GM21723 (cell line): ENCODE data around the gene AFF1.

Experiments used
- ATAC-seq: cut with Tn5 transposase; IDR thresholded peaks from one replicate; pipeline ENCODE4 v1.9.1; 2021; ENCODE audit warnings: mild to moderate bottlenecking, moderate library complexity; ENCODE audit not compliant: unreplicated experiment

AFF1 gene

DNA sequence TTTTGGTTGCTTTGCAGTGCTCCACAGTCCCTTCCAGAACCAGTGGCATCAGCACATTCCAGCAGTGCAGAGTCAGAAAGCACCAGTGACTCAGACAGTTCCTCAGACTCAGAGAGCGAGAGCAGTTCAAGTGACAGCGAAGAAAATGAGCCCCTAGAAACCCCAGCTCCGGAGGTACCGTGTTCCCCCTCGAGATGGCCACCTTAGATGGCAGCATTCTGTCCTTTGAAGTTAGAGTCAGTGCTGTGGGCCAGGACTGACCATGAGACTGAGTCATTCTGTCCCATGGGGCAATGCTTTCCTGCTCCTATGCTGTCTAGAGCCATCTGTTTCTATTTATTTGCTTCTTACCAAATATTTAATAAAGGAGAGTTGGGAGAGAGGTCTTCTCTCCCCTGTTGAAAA is 173.3 kb downstream of the AFF1 start:
- ATAC-seq, result no peak

DNA sequence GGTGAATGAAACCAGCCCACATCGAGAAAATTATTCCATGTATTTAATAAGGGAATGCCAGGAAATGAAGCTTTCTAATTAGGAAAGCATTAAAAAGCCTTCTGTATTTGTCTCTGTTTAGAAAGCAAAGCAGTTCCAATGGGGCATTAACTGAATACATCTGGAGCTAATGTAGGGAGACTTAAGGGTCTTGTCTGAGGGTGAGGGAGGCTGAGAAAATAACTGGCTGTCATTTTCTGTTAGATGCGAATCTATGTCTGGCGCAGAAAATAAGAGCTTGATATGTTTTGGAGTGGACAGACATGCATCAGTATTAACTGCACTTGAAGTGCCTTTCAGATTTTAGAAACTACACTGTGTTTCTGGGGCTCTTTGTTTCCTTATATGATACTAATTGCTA is 174.3 kb downstream of the AFF1 start:
- ATAC-seq, result no peak

DNA sequence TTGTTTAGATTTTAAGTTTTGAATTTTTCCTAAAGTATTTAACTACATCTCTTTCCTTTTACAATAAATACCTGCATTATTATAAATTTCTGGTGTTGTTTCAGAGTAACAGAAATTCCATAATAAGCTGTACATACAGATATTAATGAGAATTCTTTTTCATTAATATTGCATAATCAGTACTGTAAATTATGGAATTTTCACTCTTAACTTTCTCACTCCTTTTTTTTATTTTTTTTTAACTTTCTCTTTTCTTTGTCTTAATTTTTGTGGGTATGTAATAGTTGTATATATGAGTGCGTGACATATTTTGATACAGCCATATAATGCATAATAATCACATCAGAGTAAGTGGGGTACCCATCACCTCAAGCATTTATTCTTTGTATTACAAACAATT is 175.1 kb downstream of the AFF1 start:
- no peak for ATAC-seq

DNA sequence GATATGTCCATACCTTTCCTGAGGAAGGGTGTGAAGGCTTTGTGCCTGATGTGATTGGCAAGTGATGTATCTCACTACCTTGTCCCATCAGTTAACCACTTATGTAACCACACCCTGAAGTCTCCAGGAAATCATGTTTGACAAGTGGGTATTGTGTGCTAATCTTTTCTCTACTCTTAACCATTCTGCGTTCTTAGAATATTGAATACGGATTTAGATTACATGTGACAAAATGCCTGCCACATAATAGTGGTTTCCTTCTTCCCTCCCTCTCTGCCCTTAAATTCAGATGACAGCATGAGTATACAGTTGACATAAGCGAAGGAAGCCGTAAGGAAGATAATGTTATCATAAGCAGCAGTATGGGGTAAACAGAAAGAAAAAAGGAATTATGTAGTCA is 177.3 kb downstream of the AFF1 start:
- no peak for ATAC-seq

DNA sequence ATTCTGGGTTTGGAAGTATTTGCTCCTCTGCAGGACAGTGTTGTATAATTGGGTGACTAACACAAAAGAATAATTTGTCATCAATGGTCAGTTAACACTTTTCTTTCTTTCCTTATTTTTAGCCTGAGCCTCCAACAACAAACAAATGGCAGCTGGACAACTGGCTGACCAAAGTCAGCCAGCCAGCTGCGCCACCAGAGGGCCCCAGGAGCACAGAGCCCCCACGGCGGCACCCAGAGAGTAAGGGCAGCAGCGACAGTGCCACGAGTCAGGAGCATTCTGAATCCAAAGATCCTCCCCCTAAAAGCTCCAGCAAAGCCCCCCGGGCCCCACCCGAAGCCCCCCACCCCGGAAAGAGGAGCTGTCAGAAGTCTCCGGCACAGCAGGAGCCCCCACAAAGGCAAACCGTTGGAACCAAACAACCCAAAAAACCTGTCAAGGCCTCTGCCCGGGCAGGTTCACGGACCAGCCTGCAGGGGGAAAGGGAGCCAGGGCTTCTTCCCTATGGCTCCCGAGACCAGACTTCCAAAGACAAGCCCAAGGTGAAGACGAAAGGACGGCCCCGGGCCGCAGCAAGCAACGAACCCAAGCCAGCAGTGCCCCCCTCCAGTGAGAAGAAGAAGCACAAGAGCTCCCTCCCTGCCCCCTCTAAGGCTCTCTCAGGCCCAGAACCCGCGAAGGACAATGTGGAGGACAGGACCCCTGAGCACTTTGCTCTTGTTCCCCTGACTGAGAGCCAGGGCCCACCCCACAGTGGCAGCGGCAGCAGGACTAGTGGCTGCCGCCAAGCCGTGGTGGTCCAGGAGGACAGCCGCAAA is 179.6 kb downstream of the AFF1 start:
- ATAC-seq, result no peak

DNA sequence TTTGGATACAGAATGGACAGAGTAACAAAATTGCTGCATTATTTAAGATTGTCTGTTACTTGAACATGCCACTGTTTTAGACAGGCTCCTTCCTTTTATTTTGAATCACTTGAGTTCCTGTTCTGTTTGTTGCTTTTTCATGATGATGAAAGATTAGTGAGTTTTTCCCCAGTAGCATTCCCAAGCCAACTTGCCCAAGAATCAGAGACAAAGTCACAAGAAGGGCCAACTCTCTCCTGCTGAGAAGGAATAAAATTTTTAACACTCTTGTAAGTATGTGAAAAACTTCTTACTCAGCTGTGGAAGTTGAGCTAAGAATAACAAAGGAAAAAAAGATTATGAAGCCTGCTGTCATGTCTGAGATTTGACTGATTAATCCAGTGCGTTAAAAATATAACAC is 181.4 kb downstream of the AFF1 start:
- ATAC-seq, result no peak

DNA sequence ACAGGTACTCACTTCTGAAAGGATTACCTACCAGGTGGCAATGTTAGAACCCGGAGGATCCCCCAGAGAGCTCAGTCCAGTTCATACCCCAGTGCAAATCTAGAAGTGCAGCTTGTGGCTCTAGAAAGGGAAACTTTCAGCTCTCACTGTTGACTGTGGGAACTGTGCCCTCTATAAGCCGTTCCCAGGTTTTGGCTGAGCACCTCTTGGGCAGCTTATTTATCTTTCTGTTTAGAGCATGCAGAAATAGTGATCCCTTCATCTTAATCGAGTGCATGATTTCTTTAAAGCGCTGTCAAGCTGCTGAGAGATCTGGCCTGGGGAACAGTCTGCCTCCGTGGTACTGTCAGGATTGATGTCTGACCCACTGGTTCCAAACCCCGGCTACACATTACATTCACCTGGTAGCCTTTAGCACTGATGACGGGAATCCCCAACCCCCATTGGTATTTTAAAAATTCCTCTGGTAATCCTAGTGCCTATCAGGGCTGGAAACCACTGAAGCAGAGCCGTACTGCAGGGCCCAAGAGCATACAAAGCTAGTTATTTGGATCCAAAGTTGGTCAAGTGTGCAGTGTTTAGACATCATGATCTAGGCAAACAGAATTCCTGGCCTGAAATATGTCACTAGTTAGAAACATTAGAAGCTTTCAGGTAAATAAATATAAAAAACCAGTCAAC is 182.4 kb downstream of the AFF1 start:
- no peak for ATAC-seq

DNA sequence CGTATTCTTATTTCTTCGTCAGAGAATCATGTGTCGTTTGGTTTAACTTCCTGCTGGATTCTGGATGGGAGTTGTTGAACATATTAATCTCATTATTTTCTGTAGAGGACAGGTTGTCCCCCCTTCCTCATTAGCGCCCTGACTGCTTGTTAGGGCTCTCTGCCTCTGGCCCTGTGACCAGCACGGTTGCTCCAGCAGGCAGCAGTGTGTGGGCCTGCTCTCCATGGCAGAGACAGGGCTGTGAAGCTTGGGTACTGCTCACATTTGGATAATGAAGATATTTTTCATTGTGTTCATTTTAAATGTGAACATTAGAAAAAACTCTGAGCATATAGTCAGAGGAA is 182.9 kb downstream of the AFF1 start:
- no peak for ATAC-seq

DNA sequence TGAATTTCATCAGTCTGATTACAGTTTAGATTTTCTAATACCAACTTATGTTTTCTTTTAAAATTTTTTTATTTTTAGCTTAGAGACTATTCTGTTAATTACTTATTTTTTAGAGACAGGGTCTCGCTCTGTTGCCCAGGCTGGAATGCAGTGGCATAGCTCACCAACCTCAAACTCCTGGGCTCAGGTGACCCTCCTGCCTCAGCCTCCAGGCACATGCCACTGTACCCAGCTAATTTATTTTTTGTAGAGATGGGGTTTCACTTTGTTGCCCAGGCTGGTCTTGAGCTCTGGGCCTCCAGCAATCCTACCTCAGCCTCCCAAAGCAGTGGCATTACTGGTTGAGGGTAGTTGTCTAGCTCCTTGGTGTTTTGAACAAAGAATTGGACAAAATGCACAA is 183.6 kb downstream of the AFF1 start:
- ATAC-seq, result no peak

DNA sequence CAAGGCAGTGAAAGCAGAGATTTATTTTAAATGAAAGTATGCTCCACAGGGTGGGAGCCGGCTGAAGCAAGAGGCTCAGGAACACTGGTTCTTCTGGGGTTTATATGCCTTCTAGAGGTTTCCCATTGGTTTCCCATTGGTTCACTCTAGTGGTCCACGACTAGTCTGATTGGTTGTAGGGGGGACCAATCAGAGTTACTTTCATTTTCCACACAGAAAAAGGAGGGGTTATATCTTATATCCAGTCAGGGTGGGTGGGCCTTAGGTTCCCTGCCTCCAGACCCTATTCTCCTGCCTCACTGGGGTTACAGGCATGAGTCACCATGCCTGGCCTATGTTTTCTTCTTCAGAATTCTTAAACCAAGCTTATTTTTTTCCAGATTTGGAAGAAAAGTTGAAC is 184.0 kb downstream of the AFF1 start:
- ATAC-seq, result no peak

DNA sequence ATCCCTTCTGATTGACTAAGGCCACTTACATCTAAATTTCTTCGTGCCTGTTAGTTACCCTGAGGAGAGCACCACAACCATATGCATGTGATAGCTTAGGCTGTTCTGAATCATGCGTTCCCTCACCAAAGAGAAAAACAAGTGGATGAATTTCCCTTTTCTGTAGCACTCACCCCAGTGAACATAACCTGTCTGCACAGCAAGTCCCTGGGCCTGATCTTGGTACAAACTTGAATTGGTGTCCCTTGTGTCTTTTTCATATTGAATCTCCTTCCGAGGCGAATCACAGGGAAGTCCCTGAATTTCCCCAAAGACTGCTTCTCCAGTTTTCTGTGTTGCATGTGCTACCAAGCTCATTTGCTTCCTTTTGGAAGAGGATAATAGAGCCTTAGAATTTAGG is 185.2 kb downstream of the AFF1 start:
- no peak for ATAC-seq

DNA sequence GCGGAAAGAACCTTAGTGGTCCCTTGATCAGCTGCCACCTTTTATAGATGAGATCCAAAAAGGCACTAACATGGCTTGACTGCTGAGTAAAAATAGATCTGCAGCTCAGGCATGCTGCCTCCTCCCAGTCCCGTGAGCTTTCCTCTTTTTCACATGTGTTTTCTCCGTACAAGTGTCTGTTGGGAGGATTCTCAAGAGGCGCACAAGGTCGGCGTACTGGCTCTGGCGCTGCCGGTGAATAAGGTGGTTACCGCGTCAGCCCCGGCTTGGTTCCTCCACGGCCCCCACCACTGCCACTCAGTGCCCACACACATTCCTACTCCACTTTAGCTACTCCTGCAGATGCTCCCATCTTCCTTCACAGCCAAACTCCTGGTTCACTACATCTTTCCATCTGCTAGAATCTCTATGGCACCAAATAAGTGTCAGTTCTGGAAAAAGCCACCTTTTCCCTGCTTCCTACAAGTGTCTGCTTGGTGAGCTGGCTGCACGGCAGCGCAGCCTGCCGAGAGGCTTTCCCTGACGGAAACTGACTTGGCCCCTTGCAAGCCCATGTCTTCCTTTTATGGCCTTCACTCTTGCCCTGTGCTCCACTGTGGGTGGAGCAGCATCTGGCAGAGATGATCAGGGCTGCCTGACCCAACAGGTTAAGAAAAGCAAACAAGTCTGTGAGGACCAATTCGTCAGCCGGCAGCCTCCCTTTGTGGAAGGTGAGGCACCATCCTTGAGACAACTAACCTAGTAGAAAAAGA is 185.8 kb downstream of the AFF1 start:
- ATAC-seq, result no peak

DNA sequence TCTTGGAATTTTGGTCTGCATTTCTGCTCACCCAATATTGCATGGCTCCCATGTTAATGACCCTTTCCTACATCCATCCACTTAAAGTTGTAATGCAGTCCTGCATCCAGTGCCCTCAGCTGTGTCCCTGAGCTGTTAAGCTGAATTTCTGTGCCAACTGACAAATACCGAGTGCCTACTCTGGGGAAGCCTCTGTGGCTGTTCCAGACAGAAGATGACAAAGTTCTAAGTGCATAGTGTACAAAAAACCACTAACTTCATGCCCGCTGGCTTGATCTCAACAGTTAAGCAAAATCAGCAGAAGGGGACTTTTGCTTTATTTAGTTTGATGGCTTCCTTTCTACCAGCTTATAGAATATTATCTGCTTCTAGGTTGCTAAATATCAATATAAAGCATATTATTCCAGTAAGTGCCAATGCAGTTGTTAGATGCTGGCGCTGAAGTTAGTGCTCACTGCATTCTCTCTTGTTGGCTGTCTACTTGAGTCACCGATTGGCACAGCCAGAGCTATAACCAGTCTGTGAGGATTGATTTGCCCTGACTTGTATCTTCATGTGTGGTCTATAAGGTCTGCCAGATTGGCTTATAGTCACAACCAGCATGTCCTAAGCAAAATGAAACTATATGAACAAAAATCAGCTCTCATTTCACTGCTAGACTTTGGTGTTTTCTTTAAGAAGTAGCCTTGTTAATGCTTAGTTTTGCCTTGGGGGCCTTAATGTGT is 186.7 kb downstream of the AFF1 start:
- no peak for ATAC-seq

DNA sequence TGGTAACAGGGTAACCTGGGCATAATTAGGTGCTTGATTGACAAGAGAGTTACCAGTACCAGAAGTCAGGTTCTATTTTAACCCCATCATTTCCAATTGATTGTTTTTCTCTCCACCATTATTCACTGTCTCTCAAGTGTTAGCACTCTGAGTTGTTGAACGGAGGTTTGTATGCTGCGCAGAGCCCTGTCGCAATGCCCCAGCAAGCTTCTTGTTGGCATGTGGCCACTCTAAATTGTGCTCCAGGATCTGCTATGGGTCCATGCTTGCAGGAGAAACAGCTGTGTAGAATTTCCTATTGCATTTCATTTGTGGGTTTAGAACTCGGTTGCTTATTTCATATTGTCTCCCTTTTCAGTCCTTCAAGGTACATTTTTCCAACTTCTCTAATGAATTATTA is 187.4 kb downstream of the AFF1 start:
- no peak for ATAC-seq

DNA sequence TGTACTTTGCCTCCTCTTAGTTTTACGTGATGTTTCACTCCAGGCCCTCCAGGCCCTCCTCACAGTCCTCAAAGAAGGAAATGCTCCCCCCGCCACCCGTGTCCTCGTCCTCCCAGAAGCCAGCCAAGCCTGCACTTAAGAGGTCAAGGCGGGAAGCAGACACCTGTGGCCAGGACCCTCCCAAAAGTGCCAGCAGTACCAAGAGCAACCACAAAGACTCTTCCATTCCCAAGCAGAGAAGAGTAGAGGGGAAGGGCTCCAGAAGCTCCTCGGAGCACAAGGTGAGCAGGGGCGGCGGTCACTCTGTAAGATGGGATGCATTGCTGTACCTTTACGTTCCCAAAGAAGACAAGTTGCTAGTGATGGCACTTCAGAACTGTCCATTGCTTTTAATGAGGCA is 191.2 kb downstream of the AFF1 start:
- no peak for ATAC-seq

DNA sequence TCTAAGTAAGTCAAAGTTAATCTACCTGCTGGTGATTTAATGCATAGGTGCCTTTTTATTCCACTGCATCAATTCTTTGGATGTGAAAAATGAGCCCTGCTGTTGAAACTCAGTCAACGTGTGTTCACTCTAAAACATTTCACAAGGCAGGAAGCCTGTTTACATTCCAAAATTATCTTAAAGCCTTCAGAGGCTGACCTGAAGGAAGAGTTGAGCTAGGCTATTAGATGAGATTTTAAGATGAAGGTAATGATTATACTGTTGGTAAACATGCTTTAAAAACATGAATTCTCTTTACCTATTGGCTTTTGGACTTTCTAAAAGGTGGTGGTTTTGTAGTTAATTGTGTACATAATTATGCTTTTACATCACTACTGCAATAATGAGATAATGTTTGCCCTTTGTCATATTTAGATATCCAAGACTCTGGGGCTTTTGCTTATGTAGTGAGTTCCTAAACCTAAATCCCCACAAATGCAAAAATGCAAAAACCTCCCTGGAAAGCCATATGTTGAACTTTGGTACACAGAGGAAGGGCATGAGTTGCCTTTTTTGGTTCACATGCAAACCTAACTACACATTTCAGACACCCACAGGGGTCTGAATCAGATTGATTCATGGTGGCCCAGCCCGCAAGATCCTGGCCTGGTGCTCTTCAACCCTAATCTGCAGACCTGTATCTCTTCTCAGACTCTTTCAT is 193.3 kb downstream of the AFF1 start:
- no peak for ATAC-seq

DNA sequence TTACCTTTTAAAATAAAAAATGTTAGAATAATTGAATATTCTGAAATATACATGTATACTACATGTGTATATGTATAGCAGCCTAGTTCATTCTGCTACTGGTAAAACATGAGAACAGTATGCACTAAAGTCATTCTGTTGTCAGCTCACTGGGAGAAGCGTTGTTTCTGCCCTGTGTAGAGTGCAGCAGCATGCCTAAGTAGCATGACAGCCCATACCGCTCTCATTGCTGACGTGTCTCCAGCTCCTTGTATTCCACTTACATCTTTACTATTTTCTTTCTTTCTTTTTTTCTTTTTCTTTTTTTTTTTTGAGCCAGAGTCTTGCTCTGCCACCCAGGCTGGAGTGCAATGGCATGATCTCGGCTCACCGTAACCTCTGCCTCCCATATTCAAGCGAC is 194.9 kb downstream of the AFF1 start:
- ATAC-seq, result no peak

DNA sequence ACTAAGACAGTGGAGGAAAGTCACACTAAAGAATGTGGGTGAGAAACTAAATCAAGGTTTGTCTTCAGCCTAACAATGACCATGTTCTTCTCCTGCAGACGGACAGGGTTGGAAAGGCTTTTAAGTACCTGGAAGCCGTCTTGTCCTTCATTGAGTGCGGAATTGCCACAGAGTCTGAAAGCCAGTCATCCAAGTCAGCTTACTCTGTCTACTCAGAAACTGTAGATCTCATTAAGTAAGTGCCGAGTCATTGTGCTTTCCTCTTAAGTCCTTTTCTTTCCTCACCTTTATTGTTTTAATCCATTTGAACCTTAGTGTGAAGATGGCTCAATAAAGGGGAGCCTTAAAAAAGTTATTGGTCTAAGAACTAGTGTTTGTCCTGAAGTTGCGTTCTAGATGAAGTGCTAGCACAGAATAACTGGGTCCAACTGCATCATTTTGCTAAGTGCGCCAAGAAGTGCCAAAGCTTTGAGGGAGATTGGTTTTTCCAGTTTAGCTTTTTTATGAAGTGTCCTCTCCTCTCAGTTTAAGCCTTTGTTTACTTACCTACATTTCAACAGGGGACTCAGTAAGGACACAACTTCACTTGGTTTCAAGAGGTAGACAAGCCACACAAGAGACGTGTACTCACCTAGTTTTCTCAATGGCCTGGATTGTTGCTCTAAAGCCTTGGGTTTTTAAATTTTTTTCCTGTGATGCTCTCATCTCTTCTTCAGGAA is 196.3 kb downstream of the AFF1 start:
- ATAC-seq, result no peak

DNA sequence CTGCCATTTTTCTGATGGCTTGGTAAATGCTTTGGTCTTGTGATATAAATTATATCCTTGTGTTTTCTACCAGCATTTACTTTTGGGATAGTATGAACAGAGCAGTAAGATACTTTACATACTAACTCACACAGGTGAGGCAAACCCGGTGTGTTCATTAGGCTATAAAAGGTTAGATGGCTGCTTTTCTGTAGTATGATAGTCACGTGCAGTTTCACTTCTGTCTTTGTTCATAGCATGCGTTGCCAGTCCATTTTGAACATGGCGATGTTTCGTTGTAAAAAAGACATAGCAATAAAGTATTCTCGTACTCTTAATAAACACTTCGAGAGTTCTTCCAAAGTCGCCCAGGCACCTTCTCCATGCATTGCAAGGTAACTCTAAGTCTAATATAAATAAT is 197.2 kb downstream of the AFF1 start:
- ATAC-seq, result no peak

DNA sequence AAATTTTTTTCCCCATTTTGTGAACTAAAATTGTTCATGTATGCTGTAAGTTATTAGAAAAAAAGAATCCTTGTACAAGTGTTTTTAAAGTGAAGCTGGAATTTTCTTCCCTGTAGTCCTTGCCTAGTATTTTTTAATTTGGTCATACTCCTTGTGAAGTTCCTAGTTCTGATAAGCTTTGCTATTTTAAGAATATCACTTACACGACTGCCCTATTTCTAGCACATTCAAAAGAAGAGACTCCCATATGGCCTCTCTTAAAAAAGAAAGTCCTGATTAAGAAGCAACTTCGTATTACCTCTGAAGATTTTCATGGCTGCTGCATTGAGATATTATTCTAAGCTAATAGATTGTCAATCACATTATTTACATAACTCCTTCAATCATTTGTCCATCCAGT is 198.4 kb downstream of the AFF1 start:
- no peak for ATAC-seq
